Colonic mucosa (tissue), 4 donors: ENCODE data around the gene SNX21. TPM values are rescaled to one million over a fixed set of nuclear protein-coding genes. Genes with fewer than 3 reads are reported as not detected.

Experiments
- DNase-seq: peaks from one replicate; pipeline ENCODE4 v3.0.0-alpha.2; 2020
- H3K27ac ChIP-seq: fragments of 200-600 bp; one replicate; pipeline ENCODE4 v1.8.0; 2021
- H3K27me3 ChIP-seq: fragments of 200-600 bp; one replicate; pipeline ENCODE4 v1.8.0; 2021
- H3K36me3 ChIP-seq: fragments of 200-600 bp; one replicate; pipeline ENCODE4 v1.8.0; 2021
- H3K4me1 ChIP-seq: fragments of 200-600 bp; one replicate; pipeline ENCODE4 v1.8.0; 2021; ENCODE audit warnings: mild to moderate bottlenecking
- H3K4me3 ChIP-seq: fragments of 200-600 bp; one replicate; pipeline ENCODE4 v1.8.0; 2021
- H3K9ac ChIP-seq, 2 donors: one replicate each; pipeline ENCODE4 v1.7.0; 2013; ENCODE audit warnings: control low read depth in 2 of 2, low read depth in 2 of 2, low read length in 2 of 2
- H3K9me3 ChIP-seq: fragments of 200-600 bp; one replicate; pipeline ENCODE4 v1.8.0; 2021
- intact Hi-C: fragments of 100-400 bp; cut with DNase I; formaldehyde crosslinking; loops from one replicate; pipeline ENCODE4 v1.14.1; 2022
- total RNA-seq, 2 donors: library from RNA; stranded (reverse); fragmentation: NEBNext Ultra II Directional in 1 of 2; extraction: Animal tissue kit (Norgen Biotek cat#: 25700) in 1 of 2; gene quantifications; one replicate each; pipeline ENCODE4 v1.2.1, GENCODE V29; 2021
- TF ChIP-seq, protein P1 (sequence below): fragments of 200-600 bp; IDR thresholded peaks from one replicate; pipeline ENCODE4 v1.8.0; 2022; ENCODE audit warnings: antibody characterized with exemption, mild to moderate bottlenecking
- donor health status: healthy.
- donor health status: DM: no; HTN: no; CAD: no.
- donor health status: DM: no; HTN: no; CAD: no.

The SNX21 gene
- total RNA-seq, 2 donors from 2014 or later = 11.2 to 12.6 TPM

DNA sequence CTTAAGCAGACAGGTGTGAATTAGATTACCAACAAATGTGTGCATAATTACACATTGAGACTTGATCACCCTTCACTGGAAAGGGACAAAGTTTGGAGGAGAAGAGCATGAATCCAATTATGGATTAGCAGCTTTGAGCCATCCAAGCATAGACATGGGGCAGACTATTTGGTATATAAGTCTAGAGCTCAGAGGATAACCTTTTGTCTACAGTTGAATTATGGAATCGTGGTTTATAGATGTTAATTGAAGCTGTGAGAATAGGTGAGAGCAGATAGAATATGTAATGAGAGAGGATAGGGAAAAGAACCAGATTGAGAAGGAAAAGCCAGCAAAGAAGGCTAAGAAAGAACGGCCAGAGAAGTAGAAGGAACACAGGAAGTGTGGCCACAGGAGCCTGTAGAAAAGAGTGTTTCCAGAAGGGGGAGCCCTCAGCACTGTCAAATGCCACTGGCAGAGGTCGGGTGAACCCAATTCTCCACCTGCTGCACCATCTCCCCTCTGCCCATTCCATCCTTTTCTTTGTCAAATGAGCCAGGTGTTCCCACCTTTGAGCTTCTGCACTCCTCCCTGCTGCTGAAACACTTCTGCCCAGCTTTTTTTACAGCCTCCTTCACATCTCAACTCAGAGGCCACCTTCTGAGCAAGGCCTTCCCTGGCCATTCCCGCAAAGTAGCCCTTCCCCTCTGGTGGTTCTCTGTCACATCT lies 34.5 kb upstream of the SNX21 start:
- Histone ChIP-seq H3K9me3 (no peaks in the 10 kb centered on the region), H3K4me3 (no peak overlapping the region), H3K27me3 (no peaks in the 10 kb centered on the region), H3K9ac (no peak overlapping the region), H3K36me3 (peaks cover 16% of the 10 kb centered on the region), H3K27ac (no peak overlapping the region), H3K4me1 (no peaks in the 10 kb centered on the region)
- TF ChIP-seq, protein P1, sequence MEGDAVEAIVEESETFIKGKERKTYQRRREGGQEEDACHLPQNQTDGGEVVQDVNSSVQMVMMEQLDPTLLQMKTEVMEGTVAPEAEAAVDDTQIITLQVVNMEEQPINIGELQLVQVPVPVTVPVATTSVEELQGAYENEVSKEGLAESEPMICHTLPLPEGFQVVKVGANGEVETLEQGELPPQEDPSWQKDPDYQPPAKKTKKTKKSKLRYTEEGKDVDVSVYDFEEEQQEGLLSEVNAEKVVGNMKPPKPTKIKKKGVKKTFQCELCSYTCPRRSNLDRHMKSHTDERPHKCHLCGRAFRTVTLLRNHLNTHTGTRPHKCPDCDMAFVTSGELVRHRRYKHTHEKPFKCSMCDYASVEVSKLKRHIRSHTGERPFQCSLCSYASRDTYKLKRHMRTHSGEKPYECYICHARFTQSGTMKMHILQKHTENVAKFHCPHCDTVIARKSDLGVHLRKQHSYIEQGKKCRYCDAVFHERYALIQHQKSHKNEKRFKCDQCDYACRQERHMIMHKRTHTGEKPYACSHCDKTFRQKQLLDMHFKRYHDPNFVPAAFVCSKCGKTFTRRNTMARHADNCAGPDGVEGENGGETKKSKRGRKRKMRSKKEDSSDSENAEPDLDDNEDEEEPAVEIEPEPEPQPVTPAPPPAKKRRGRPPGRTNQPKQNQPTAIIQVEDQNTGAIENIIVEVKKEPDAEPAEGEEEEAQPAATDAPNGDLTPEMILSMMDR = peak; percentile 57
- DNase-seq = peak; percentile 82
- intact Hi-C loops = no loop called here

DNA sequence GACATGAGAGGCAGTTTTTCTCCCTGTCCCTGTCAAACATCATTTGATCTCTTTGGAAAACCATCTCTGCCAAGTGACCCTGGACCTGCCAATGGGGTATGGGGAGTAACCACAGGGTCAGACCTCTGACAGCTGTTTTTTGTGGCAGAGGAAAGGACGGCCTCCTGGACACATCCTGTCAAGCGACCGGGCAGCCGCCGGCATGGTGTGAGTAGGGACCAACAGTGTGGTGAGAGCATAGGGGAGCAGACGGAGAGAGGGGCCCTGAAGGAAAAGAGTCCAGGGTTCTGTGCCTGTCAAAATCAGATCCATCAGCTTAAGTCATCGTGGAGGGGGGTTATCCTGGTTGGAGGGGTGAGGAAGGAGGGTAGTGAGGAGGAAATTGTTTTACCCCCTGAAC lies 31.7 kb upstream of the SNX21 start:
- TF ChIP-seq, protein P1 = no peak
- Histone ChIP-seq H3K27ac (no peak overlapping the region), H3K36me3 (peaks cover 8% of the 10 kb centered on the region), H3K4me1 (no peaks in the 10 kb centered on the region), H3K4me3 (no peak overlapping the region), H3K27me3 (no peaks in the 10 kb centered on the region), H3K9ac (no peak overlapping the region), H3K9me3 (no peaks in the 10 kb centered on the region)
- intact Hi-C loops = loop anchor here (5.0 kb wide), 1 partner anchor 165 kb away; no protein-coding TSS in a partner anchor
- DNase-seq = no peak

DNA sequence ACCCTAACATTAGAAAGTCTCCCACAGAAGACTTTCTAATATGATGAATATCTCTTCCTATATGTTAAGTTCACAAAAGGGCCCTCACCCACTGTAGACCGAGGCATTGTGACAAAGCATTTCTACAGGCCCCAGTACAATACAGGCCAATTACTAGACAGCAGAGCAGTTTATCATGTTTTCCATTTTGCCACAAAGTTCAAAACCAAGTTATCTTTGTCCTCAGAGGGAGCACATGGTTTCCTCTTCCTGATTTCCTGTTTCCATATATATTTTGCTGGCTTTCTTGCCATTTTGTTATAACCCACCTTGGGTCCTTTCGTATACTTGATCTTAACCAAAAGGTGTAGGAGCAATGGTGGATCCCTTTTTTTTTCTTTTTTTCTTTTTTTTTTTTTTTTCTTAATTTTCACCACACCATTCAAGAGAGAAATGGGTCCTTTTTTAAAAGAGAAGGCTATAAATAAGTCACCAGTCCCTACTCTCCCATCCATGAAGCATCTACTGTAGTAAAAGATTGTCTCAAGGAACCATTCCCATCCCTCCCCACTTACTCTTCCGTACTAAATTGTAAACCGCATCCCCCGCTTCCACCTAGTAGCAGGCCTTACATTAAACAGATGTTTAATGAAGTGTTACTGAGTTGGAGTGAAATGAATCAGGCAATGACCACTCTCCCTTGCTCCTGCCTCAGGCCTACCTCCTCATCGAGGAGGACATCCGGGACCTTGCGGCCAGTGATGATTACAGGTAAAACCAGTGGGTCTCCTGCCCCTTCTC lies 23.2 kb upstream of the SNX21 start:
- no peak for DNase-seq
- TF ChIP-seq, protein P1 = no peak
- Histone ChIP-seq H3K36me3 (peaks cover 25% of the 10 kb centered on the region), H3K9me3 (no peaks in the 10 kb centered on the region), H3K4me3 (no peak overlapping the region), H3K9ac (no peak overlapping the region), H3K27ac (no peak overlapping the region), H3K4me1 (peaks cover 3% of the 10 kb centered on the region), H3K27me3 (no peaks in the 10 kb centered on the region)
- intact Hi-C loops = no loop called here

DNA sequence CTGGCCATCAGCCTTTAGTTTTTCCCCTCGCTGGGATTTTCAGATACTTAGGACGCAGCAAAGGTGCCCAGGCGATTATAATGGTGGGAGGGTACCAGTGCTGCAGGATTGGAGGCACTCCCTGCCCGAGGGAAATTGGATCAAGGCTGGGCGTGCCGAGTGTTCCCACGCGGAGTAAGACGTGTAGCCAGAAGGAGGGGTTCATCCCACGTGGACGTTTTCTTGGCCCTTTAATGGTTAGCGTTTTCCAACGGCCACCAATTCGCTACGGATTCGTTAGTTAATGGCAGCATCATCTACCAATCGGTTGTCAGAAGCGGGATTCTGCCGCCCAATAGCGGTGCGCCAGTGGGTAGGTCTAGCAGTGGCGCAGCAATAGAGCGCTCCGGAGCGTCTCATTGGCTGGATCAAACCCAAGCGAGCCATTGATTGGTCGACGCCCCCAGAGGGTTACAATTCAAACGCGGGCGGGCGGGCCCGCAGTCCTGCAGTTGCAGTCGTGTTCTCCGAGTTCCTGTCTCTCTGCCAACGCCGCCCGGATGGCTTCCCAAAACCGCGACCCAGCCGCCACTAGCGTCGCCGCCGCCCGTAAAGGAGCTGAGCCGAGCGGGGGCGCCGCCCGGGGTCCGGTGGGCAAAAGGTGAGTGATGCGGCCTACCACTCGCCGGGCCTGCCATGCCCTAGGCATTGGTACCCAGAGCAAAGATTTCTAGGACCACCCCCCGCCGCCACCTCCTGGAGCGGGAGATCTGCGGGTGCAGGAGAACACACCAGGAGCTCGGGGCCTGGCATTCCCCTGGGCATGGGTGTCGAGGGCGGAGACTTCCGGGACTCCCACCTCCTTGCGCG lies 21.2 kb upstream of the SNX21 start, which contains the start of gene UBE2C:
Gene UBE2C (plus strand): TSS at position 488 of the 849 bp plus-strand sequence. CDS start 52 bp downstream, at position 540.
- Histone ChIP-seq H3K36me3 (peaks cover 19% of the 10 kb centered on the region), H3K9me3 (no peaks in the 10 kb centered on the region), H3K27ac (no peak within 1 kb of the TSS), H3K27me3 (no peaks in the 10 kb centered on the region), H3K9ac (peak within 1 kb of the TSS; percentile 28 to 81), H3K4me3 (peak within 1 kb of the TSS; percentile 70), H3K4me1 (peaks cover 3% of the 10 kb centered on the region)
- intact Hi-C loops = no loop called here
- peak; percentile 98 for DNase-seq
- TF ChIP-seq, protein P1 = no peak

DNA sequence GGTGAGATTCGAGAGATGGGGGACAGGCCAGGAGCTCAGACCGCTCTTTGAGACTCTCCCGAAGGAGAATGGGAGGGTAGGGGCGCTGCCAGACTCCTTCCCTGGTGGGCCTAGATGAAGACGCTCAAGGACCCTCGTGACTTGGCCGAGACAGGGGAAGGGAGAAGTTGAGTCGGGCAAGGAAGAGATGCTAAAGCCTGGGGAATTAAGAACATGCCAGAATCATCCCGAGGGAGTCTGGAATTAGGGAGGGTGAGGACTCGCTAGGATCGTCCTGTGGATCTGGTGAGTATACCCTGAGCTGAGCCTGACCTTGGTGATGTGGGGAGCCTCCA lies 20.6 kb upstream of the SNX21 start:
- Histone ChIP-seq H3K27me3 (no peaks in the 10 kb centered on the region), H3K9ac (peak overlapping the region; percentile 28 to 81), H3K4me1 (peaks cover 3% of the 10 kb centered on the region), H3K27ac (no peak overlapping the region), H3K4me3 (peak overlapping the region; percentile 70), H3K36me3 (peaks cover 13% of the 10 kb centered on the region), H3K9me3 (no peaks in the 10 kb centered on the region)
- DNase-seq = no peak
- intact Hi-C loops = no loop called here
- TF ChIP-seq, protein P1 = no peak
